HepG2 (cell line): Measurements from ENCODE around the gene NME4. TPM values are rescaled to one million over a fixed set of nuclear protein-coding genes. Genes with fewer than 3 reads are reported as not detected.

Experiments
- BRF2 ChIP-seq: sonication (generic); formaldehyde crosslinking; IDR thresholded peaks from 2 replicates; pipeline ENCODE4 v1.8.1; 2022; ENCODE audit warnings: mild to moderate bottlenecking, missing genetic modification reagents
- CBX1 ChIP-seq: IDR thresholded peaks from one replicate; pipeline ENCODE4 v1.6.1; 2016; ENCODE audit warnings: antibody characterized with exemption, low read depth
- CBX5 ChIP-seq: sonication (generic); formaldehyde crosslinking; IDR thresholded peaks from 2 replicates; pipeline ENCODE4 v1.4.0; 2020; ENCODE audit warnings: missing genetic modification reagents, borderline replicate concordance
- CREM ChIP-seq, 2 experiments: sonication (generic) in 1 of 2; formaldehyde crosslinking in 1 of 2; IDR thresholded peaks; 2 replicates each; pipeline versions ENCODE4 v1.4.0 to v1.6.1; 2016 to 2020; ENCODE audit warnings: antibody characterized with exemption in 1 of 2, mild to moderate bottlenecking in 1 of 2, missing genetic modification reagents in 1 of 2
- ETV5 ChIP-seq: IDR thresholded peaks from 2 replicates; pipeline ENCODE4 v1.6.1; 2018; ENCODE audit warnings: missing biosample characterization, missing genetic modification reagents, inconsistent platforms, borderline replicate concordance
- HMGXB4 ChIP-seq, 2 experiments: sonication (generic) in 1 of 2; formaldehyde crosslinking in 1 of 2; IDR thresholded peaks; 2 replicates each; pipeline versions ENCODE4 v1.4.0 to v1.6.1; 2018 to 2020; ENCODE audit warnings: missing genetic modification reagents in 2 of 2, borderline replicate concordance in 1 of 2, low read depth in 1 of 2, mild to moderate bottlenecking in 1 of 2, missing biosample characterization in 1 of 2
- MXD1 ChIP-seq: sonication (generic); formaldehyde crosslinking; IDR thresholded peaks from 2 replicates; pipeline ENCODE4 v1.4.0; 2020; ENCODE audit warnings: mild to moderate bottlenecking, missing genetic modification reagents
- PBX3 ChIP-seq: sonication (generic); formaldehyde crosslinking; IDR thresholded peaks from 2 replicates; pipeline ENCODE4 v1.8.1; 2023; ENCODE audit warnings: missing genetic modification reagents, inconsistent platforms, borderline replicate concordance
- PLRG1 ChIP-seq: fragments of 450-650 bp; conservative IDR thresholded peaks from 2 replicates; pipeline ENCODE4 v1.6.1; 2016
- PTBP1 ChIP-seq: fragments of 200-400 bp; formaldehyde crosslinking; IDR thresholded peaks from 2 replicates; pipeline ENCODE4 v1.6.1; 2018; ENCODE audit warnings: low read length, low read depth; ENCODE audit not compliant: poor library complexity, severe bottlenecking
- RAD21 ChIP-seq: fragments of 450-650 bp; formaldehyde crosslinking; IDR thresholded peaks from 2 replicates; pipeline ENCODE4 v1.5.0; 2020; ENCODE audit warnings: mild to moderate bottlenecking
- SKI ChIP-seq: fragments of 450-650 bp; IDR thresholded peaks from one replicate; pipeline ENCODE4 v1.6.1; 2018; ENCODE audit warnings: mild to moderate bottlenecking; ENCODE audit not compliant: partially characterized antibody
- SMC3 ChIP-seq: IDR thresholded peaks from 2 replicates; pipeline ENCODE4 v1.6.1; 2011; ENCODE audit warnings: low read length, improper control_type of control experiment
- SRSF4 ChIP-seq: fragments of 200-400 bp; formaldehyde crosslinking; IDR thresholded peaks from one replicate; pipeline ENCODE4 v1.6.1; 2018; ENCODE audit warnings: mild to moderate bottlenecking, low read depth, low read length, moderate library complexity; ENCODE audit not compliant: poor library complexity, severe bottlenecking
- STAG1 ChIP-seq: sonication (generic); formaldehyde crosslinking; IDR thresholded peaks from 2 replicates; pipeline ENCODE4 v1.4.0; 2020; ENCODE audit warnings: missing genetic modification reagents
- TFAP4 ChIP-seq: sonication (generic); IDR thresholded peaks from 2 replicates; pipeline ENCODE4 v1.6.1; 2016; ENCODE audit warnings: low read depth, borderline replicate concordance
- THAP11 ChIP-seq: IDR thresholded peaks from 2 replicates; pipeline ENCODE4 v1.6.1; 2016; ENCODE audit warnings: missing biosample characterization, missing genetic modification reagents
- THRA ChIP-seq: sonication (generic); formaldehyde crosslinking; IDR thresholded peaks from 2 replicates; pipeline ENCODE4 v1.4.0; 2020; ENCODE audit warnings: missing genetic modification reagents, borderline replicate concordance
- ZFX ChIP-seq: sonication (generic); formaldehyde crosslinking; IDR thresholded peaks from 2 replicates; pipeline ENCODE4 v1.4.0; 2020; ENCODE audit warnings: mild to moderate bottlenecking, low read depth, missing genetic modification reagents, moderate library complexity
- ZKSCAN1 ChIP-seq: fragments of 150-350 bp; IDR thresholded peaks from 2 replicates; pipeline ENCODE4 v1.6.1; 2014; ENCODE audit warnings: low read length
- ZNF143 ChIP-seq: sonication (generic); formaldehyde crosslinking; IDR thresholded peaks from 2 replicates; pipeline ENCODE4 v1.4.0; 2020; ENCODE audit warnings: missing genetic modification reagents
- ZNF33A ChIP-seq: sonication (generic); formaldehyde crosslinking; IDR thresholded peaks from 2 replicates; pipeline ENCODE4 v1.5.1; 2020; ENCODE audit warnings: missing genetic modification reagents, mild to moderate bottlenecking, moderate library complexity, borderline replicate concordance
- ZNF674 ChIP-seq: sonication (generic); formaldehyde crosslinking; IDR thresholded peaks from 2 replicates; pipeline ENCODE4 v1.5.0; 2020; ENCODE audit warnings: low read depth, mild to moderate bottlenecking, missing genetic modification reagents
- ZNF776 ChIP-seq: sonication (generic); formaldehyde crosslinking; IDR thresholded peaks from 2 replicates; pipeline ENCODE4 v1.4.0; 2020; ENCODE audit warnings: mild to moderate bottlenecking, missing genetic modification reagents
- polyA plus RNA-seq, 8 experiments: library from polyadenylated mRNA; depleted of rRNA in 3 of 8; stranded (reverse) in 7 of 8; unstranded in 1 of 8; fragments of >200 nt; fragmentation: Illumina TruSeq in 4 of 8; extraction: Trizol in 4 of 8; gene quantifications; 2 replicates each; pipeline versions ENCODE4 v1.2.1 to v1.2.3, GENCODE V29; 2011 to 2016; ENCODE audit warnings: low read depth in 4 of 8, missing spikeins in 1 of 8, mixed read lengths in 1 of 8; ENCODE audit not compliant: insufficient read depth in 1 of 8
- total RNA-seq, 5 experiments: library from RNA; depleted of rRNA; stranded (reverse); fragments of >200 nt; fragmentation: Illumina TruSeq; extraction: Trizol; gene quantifications; 2 replicates each; pipeline ENCODE4 v1.2.3, GENCODE V29; 2016; ENCODE audit warnings: low read depth in 1 of 5

NME4 gene
- total and polyA plus RNA-seq, 2 of the 13 experiments (the other 11 are each of a cell fraction or from before 2014, with no cell fraction given) = 121 to 263 TPM

GRCh38 chr16:391885-392335, 5.1 kb upstream of the NME4 start (continued):
- no peak for TF ChIP-seq ZNF33A
- TF ChIP-seq THRA (CRISPR knock-in tag) = no peak
- peak; percentile 54 for TF ChIP-seq PTBP1
- TF ChIP-seq ZFX (CRISPR knock-in tag) = 0 out of 2 replicates have a peak, but pooled peaks have one; percentile 15
- no peak for TF ChIP-seq CREM (IDR thresholded peaks at IDR 0.05)
- no peak for TF ChIP-seq CREM (CRISPR knock-in tag; IDR thresholded peaks at IDR 0.05)
- TF ChIP-seq PBX3 (CRISPR knock-in tag) = no peak
- no peak for TF ChIP-seq SKI
- no peak for TF ChIP-seq ZNF776 (CRISPR knock-in tag)
- peak; percentile 43 for TF ChIP-seq CBX1
- 0 out of 2 replicates have a peak, but pooled peaks have one; percentile 12 for TF ChIP-seq ETV5
- TF ChIP-seq SRSF4 = no peak
- no peak for TF ChIP-seq PLRG1
- TF ChIP-seq RAD21 (CRISPR knock-in tag) = peak; percentile 94
- TF ChIP-seq STAG1 (CRISPR knock-in tag) = peak; percentile 98
- no peak for TF ChIP-seq TFAP4
- TF ChIP-seq ZNF143 (CRISPR knock-in tag) = no peak
- TF ChIP-seq SMC3 = peak; percentile 75
- TF ChIP-seq ZNF674 (CRISPR knock-in tag) = no peak
- peak; percentile 38 to 39; a peak in 1 of 4 replicates for TF ChIP-seq HMGXB4 (CRISPR knock-in tag; IDR thresholded peaks at IDR 0.05; ENCODE audit: borderline replicate concordance in 1 of 2, low read depth in 1 of 2)
- TF ChIP-seq MXD1 (CRISPR knock-in tag) = no peak
- TF ChIP-seq BRF2 (CRISPR knock-in tag) = no peak
- TF ChIP-seq THAP11 = 0 out of 2 replicates have a peak, but pooled peaks have one; percentile 31
- peak; percentile 84; the same call in 1 of the 2 replicates for TF ChIP-seq CBX5 (CRISPR knock-in tag)
- TF ChIP-seq ZKSCAN1 = 0 out of 2 replicates have a peak, but pooled peaks have one; percentile 19
